Measurements from ENCODE around the gene SCGB1A1. TPM values are rescaled to one million over a fixed set of nuclear protein-coding genes. Genes with fewer than 3 reads are reported as not detected.

SCGB1A1 gene, protein sequence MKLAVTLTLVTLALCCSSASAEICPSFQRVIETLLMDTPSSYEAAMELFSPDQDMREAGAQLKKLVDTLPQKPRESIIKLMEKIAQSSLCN
- total RNA-seq, result not detected

DNA sequence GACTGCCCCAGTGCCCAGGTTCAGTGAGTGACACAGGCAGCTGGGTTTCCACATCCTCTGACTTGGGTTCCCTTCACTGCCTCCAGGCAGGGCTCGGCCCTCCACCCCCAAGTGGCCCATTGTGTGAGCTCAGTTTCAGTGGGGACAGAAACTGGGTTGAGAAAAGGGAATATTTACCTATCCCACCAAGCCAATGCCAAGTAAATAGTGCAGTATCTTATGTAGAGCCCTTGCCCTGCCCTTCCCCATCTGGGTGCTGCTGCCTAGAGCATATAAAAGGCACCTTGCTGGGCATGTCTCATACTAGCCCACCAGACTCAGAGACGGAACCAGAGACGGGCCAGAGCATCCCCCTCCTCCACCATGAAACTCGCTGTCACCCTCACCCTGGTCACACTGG, at the start of gene SCGB1A1:
TSS of gene SCGB1A1 (plus strand) at position 301 of the 400 bp plus-strand sequence. CDS start at position 364, 63 bp downstream.
- TF ChIP-seq CTCF (IDR thresholded peaks at IDR 0.05), result no peak
- TF ChIP-seq POLR2A (IDR thresholded peaks at IDR 0.05), result no peak
- no peak for TF ChIP-seq EP300 (IDR thresholded peaks at IDR 0.05)
- 72 to 100% methylated on average over 3 to 4 of the region's 4 CpGs for WGBS, 2 donors
- no peaks in the 10 kb centered on the region for H3K27me3 ChIP-seq
- H3K36me3 ChIP-seq, result no peaks in the 10 kb centered on the region
- H3K4me1 ChIP-seq, result peaks cover 0 to 19% (median 14%) of the 10 kb centered on the region in 4 donors
- no peaks in the 10 kb centered on the region for H3K9me3 ChIP-seq
- no peak for DNase-seq (ENCODE audit: low spot score in 2 of 2)
- H3K27ac ChIP-seq, result peak within 1 kb of the TSS; percentile 51 to 83 (median 74)
- H3K4me3 ChIP-seq, result no peak within 1 kb of the TSS

DNA sequence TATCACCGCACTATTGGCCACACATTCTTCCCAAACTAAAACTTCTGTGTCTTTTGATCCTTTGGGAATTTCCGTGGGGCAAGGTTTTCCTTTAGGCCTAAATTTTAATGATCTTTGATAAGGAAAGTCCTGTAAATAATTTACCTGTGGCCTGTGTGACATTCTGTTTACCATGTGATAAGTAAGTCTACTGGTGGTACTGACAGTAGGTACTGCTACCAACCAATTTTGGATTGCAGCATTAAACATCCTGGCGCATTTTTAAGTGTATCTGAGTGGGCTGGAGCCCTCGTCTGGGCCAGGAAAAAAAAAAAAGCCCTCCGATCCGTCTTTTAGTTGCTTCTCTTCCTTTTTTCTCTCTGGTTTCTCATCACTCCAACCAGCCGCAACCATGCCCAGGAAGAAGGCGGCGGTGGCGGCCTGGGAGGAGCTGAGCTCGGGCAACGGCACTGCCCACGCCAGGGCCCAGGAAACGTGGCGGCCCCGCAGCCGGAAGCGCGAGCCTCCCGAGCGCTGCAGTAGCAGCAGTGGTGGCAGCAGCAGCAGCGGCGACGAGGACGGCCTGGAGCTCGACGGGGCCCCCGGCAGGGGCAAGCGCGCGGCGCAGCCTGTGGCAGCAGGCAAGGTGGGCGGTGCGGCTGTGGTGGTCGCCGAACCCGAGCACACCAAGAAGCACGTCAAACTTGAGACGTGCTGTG, 47.9 kb upstream of the SCGB1A1 start:
- WGBS, 2 donors, result 53 to 77% methylated on average over 38 to 39 of the region's 39 CpGs
- Histone ChIP-seq H3K27ac (peak overlapping the region in 1 of 4 donors; percentile 25), H3K4me3 (peak overlapping the region in 2 of 4 donors; percentile 19 to 22), H3K36me3 (no peaks in the 10 kb centered on the region), H3K4me1 (no peaks in the 10 kb centered on the region), H3K27me3 (no peaks in the 10 kb centered on the region), H3K9me3 (no peaks in the 10 kb centered on the region)
- no peak for DNase-seq (ENCODE audit: low spot score in 2 of 2)
- TF ChIP-seq CTCF (IDR thresholded peaks at IDR 0.05), result no peak
- TF ChIP-seq POLR2A (IDR thresholded peaks at IDR 0.05), result no peak
- TF ChIP-seq EP300 (IDR thresholded peaks at IDR 0.05), result no peak

DNA sequence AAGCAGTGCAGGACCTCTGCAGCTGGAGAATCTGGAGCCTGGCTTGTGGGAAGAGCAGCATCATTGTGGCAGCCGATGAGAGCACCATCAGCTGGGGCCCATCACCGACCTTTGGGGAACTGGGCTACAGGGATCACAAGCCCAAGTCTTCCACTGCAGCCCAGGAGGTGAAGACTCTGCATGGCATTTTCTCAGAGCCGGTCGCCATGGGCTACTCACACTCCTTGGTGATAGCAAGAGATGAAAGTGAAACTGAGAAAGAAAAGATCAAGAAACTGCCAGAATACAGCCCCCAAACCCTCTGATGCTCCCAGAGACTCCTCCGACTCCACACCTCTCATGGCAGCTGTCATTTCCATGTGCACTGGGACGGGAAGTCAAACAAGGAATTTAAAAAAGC, 46.0 kb upstream of the SCGB1A1 start:
- H3K36me3 ChIP-seq, result no peaks in the 10 kb centered on the region
- no peak for DNase-seq (ENCODE audit: low spot score in 2 of 2)
- peaks cover 0 to 2% (median 0%) of the 10 kb centered on the region in 4 donors for H3K4me1 ChIP-seq
- no peak overlapping the region for H3K4me3 ChIP-seq
- no peaks in the 10 kb centered on the region for H3K9me3 ChIP-seq
- TF ChIP-seq POLR2A (IDR thresholded peaks at IDR 0.05) (no peak), EP300 (IDR thresholded peaks at IDR 0.05) (no peak), CTCF (IDR thresholded peaks at IDR 0.05) (no peak)
- H3K27ac ChIP-seq, result no peak overlapping the region
- 78 to 83% methylated on average over 6 of the region's 6 CpGs for WGBS, 2 donors
- no peaks in the 10 kb centered on the region for H3K27me3 ChIP-seq

GRCh38 chr11:62373464-62374119, 45.2 kb upstream of the SCGB1A1 start:
- no peak for TF ChIP-seq POLR2A (IDR thresholded peaks at IDR 0.05)
- TF ChIP-seq CTCF (IDR thresholded peaks at IDR 0.05), result no peak
- TF ChIP-seq EP300 (IDR thresholded peaks at IDR 0.05), result no peak
- Histone ChIP-seq H3K9me3 (no peaks in the 10 kb centered on the region), H3K36me3 (no peaks in the 10 kb centered on the region), H3K4me3 (no peak overlapping the region), H3K4me1 (peaks cover 0 to 10% (median 0%) of the 10 kb centered on the region in 4 donors), H3K27ac (no peak overlapping the region), H3K27me3 (no peaks in the 10 kb centered on the region)
- 93 to 94% methylated on average over 18 of the region's 18 CpGs for WGBS, 2 donors
- no peak for DNase-seq (ENCODE audit: low spot score in 2 of 2)

DNA sequence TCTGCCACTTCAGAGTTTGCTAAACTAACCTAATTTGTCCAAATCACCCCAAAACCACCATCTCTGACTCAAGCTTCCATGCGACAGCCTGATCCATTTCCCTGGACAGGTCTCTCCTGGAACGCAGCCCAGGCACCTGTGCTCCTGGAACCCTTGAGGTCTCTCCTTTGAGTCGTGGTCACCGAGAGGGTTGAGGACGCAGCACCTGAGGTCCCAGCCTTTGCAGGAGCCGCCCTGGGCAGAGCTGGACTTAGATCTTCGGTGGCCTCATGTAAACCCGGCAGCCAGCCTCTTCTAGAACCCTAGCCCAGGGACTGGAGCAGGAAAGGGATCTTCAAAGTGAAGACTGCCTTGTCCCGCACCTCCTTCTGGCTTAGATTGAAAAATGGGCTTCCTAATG, 44.0 kb upstream of the SCGB1A1 start:
- Histone ChIP-seq H3K4me1 (peaks cover 0 to 22% (median 1%) of the 10 kb centered on the region in 4 donors), H3K4me3 (no peak overlapping the region), H3K27me3 (no peaks in the 10 kb centered on the region), H3K9me3 (no peaks in the 10 kb centered on the region), H3K36me3 (no peaks in the 10 kb centered on the region), H3K27ac (no peak overlapping the region)
- 87 to 90% methylated on average over 9 of the region's 9 CpGs for WGBS, 2 donors
- DNase-seq (ENCODE audit: low spot score in 2 of 2), result no peak
- TF ChIP-seq EP300 (IDR thresholded peaks at IDR 0.05), result no peak
- TF ChIP-seq CTCF (IDR thresholded peaks at IDR 0.05), result no peak
- TF ChIP-seq POLR2A (IDR thresholded peaks at IDR 0.05), result no peak

Measured in tibial nerve (tissue), 4 donors.